Ascending aorta (tissue), 2 donors: Measurements from ENCODE around the gene ADAMTSL2. TPM values are rescaled to one million over a fixed set of nuclear protein-coding genes. Genes with fewer than 3 reads are reported as not detected.

Source experiments
- DNase-seq, 2 donors: peaks; one replicate each; pipeline ENCODE4 v3.0.0-alpha.2; 2019; ENCODE audit warnings: low spot score in 2 of 2
- H3K27ac ChIP-seq, 2 donors: fragments of 200-600 bp; sonication (generic); one replicate each; pipeline ENCODE4 v1.5.1; 2016 to 2017; ENCODE audit warnings: mild to moderate bottlenecking in 1 of 2
- H3K27me3 ChIP-seq: fragments of 200-600 bp; sonication (generic); one replicate; pipeline ENCODE4 v1.5.1; 2017
- H3K36me3 ChIP-seq, 2 donors: fragments of 200-600 bp; sonication (generic); one replicate each; pipeline ENCODE4 v1.5.1; 2016
- H3K4me1 ChIP-seq, 2 donors: fragments of 200-600 bp; sonication (generic); one replicate each; pipeline ENCODE4 v1.5.1; 2016 to 2017; ENCODE audit warnings: mild to moderate bottlenecking in 1 of 2
- H3K4me3 ChIP-seq, 2 donors: fragments of 200-600 bp; sonication (generic); one replicate each; pipeline ENCODE4 v1.5.1; 2016 to 2017; ENCODE audit warnings: mild to moderate bottlenecking in 1 of 2
- H3K9me3 ChIP-seq, 2 donors: fragments of 200-600 bp; sonication (generic); one replicate each; pipeline ENCODE4 v1.5.1; 2016
- intact Hi-C: fragments of 100-400 bp; cut with DNase I; formaldehyde crosslinking; loops from one replicate; pipeline ENCODE4 v1.15.1; 2023
- total RNA-seq: library from RNA; depleted of rRNA; stranded (reverse); fragments of >200 nt; gene quantifications from one replicate; pipeline ENCODE4 v1.1.0, GENCODE V29; 2016
- TF ChIP-seq, protein P1 (sequence below), 3 experiments: fragments of 200-600 bp in 2 of 3; fragments of 450-650 bp in 1 of 3; sonication (generic) in 2 of 3; IDR thresholded peaks; one replicate each; pipeline ENCODE4 v1.5.1; 2016 to 2019; ENCODE audit warnings: antibody characterized with exemption in 3 of 3, mild to moderate bottlenecking in 1 of 3, moderate library complexity in 1 of 3

Gene ADAMTSL2
- total RNA-seq, 1 donor from 2014 or later = 3.4 TPM

DNA sequence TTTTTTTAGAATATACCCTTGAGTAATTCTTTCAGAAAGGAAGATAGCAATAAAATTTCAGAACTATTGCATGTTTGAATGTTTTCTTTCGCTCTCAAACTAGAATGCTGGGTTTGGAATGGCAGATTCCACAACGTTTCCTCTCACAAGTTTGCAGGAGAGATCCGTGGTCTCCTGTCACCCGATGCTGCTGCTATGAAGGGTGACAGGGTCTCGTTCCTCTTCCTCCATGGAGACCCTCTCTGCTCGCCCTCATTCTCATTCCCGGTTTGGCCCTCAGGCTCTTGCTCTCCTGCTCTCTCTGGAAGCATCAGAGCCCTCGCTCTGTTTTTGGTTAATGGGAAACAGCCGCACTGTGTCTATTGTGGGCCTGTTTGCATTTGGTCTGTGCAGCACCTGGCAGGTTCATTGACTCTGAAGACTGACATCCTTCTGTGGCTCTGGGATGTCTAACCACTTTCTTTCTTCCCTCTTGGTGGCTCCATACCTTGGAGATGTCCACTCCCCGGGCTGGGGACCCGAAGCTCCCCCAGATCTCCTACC, 87.3 kb downstream of the ADAMTSL2 start:
- no peak overlapping the region for H3K27ac ChIP-seq
- intact Hi-C loops = no loop called here
- peaks cover 0 to 13% of the 10 kb centered on the region in 2 donors for H3K9me3 ChIP-seq
- H3K36me3 ChIP-seq = no peaks in the 10 kb centered on the region
- H3K4me1 ChIP-seq = no peaks in the 10 kb centered on the region
- H3K27me3 ChIP-seq = no peaks in the 10 kb centered on the region
- TF ChIP-seq, protein P1, sequence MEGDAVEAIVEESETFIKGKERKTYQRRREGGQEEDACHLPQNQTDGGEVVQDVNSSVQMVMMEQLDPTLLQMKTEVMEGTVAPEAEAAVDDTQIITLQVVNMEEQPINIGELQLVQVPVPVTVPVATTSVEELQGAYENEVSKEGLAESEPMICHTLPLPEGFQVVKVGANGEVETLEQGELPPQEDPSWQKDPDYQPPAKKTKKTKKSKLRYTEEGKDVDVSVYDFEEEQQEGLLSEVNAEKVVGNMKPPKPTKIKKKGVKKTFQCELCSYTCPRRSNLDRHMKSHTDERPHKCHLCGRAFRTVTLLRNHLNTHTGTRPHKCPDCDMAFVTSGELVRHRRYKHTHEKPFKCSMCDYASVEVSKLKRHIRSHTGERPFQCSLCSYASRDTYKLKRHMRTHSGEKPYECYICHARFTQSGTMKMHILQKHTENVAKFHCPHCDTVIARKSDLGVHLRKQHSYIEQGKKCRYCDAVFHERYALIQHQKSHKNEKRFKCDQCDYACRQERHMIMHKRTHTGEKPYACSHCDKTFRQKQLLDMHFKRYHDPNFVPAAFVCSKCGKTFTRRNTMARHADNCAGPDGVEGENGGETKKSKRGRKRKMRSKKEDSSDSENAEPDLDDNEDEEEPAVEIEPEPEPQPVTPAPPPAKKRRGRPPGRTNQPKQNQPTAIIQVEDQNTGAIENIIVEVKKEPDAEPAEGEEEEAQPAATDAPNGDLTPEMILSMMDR (IDR thresholded peaks at IDR 0.05) = no peak
- DNase-seq = no peak
- H3K4me3 ChIP-seq = no peak overlapping the region

DNA sequence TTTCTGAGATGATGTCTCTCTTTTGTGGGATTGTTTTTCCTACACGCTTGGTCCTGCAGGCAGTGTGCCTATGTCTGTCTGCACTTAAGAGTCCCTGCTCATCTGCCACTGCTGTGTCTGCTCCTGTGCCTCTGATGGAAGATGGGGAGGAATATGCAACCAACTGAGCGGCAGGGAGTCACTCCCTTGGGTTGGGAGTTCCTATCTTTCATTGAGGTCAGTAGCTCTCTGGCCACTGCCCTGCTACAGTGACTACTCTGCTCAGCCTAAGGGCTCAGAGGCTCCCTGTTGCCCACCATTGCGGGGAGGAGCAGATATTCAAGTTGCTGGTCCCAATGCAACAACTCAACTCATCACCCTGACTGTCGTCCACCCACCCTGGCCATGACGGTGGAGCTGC, 88.1 kb downstream of the ADAMTSL2 start:
- Histone ChIP-seq H3K9me3 (peaks cover 0 to 13% of the 10 kb centered on the region in 2 donors), H3K4me3 (no peak overlapping the region), H3K27me3 (no peaks in the 10 kb centered on the region), H3K36me3 (no peaks in the 10 kb centered on the region), H3K4me1 (no peaks in the 10 kb centered on the region), H3K27ac (no peak overlapping the region)
- DNase-seq = no peak
- intact Hi-C loops = no loop called here
- TF ChIP-seq, protein P1 (IDR thresholded peaks at IDR 0.05) = no peak

Other genes starting within 250 kb of the ADAMTSL2 start
- 5.3 TPM for gene SURF6, start 198.5 kb upstream of the ADAMTSL2 start, total RNA-seq
- 52.2 TPM for gene MED22, start 186.6 kb upstream of the ADAMTSL2 start, total RNA-seq
- 1,203 TPM for gene RPL7A, start 186.5 kb upstream of the ADAMTSL2 start, total RNA-seq
- gene SURF1, start 178.2 kb upstream of the ADAMTSL2 start, total RNA-seq = 19.9 TPM
- 4.4 TPM for gene SURF2, start 178.2 kb upstream of the ADAMTSL2 start, total RNA-seq
- gene SURF4, start 158.6 kb upstream of the ADAMTSL2 start, total RNA-seq = 161 TPM
- not detected for gene STKLD1, start 158.3 kb upstream of the ADAMTSL2 start, total RNA-seq
- 29.4 TPM for gene REXO4, start 116.7 kb upstream of the ADAMTSL2 start, total RNA-seq
- 3.5 TPM for gene ADAMTS13, start 112.3 kb upstream of the ADAMTSL2 start, total RNA-seq
- 24.8 TPM for gene CACFD1, start 74.7 kb upstream of the ADAMTSL2 start, total RNA-seq
- 8.7 TPM for gene SLC2A6, start 55.6 kb upstream of the ADAMTSL2 start, total RNA-seq
- gene MYMK, start 9.7 kb upstream of the ADAMTSL2 start, total RNA-seq = not detected
- gene FAM163B, start 74.7 kb downstream of the ADAMTSL2 start, total RNA-seq = not detected
- gene DBH, start 101.7 kb downstream of the ADAMTSL2 start, total RNA-seq = not detected
- 1.3 TPM for gene SARDH, start 203.6 kb downstream of the ADAMTSL2 start, total RNA-seq